Prostate gland (tissue), 2 donors: ENCODE data around the gene TMEM235.

Experiments
- POLR2A ChIP-seq: fragments of 450-650 bp; IDR thresholded peaks from one replicate; pipeline ENCODE4 v1.6.1; 2016; ENCODE audit warnings: antibody characterized with exemption, mild to moderate bottlenecking
- POLR2AphosphoS5 ChIP-seq: sonication (generic); formaldehyde crosslinking; IDR thresholded peaks from one replicate; pipeline ENCODE4 v1.6.1; 2017; ENCODE audit warnings: antibody characterized with exemption
- TF ChIP-seq, protein P1 (sequence below), 4 experiments: fragments of 200-600 bp in 2 of 4; fragments of 450-650 bp in 2 of 4; sonication (generic) in 2 of 4; IDR thresholded peaks; 1 replicate in 3 of 4; 2 replicates in 1 of 4; pipeline ENCODE4 v1.5.1; 2016 to 2019; ENCODE audit warnings: antibody characterized with exemption in 4 of 4, mild to moderate bottlenecking in 2 of 4, moderate library complexity in 2 of 4

GRCh38 chr17:78278139-78278741 is 46.8 kb downstream of the TMEM235 start:
- TF ChIP-seq, protein P1, sequence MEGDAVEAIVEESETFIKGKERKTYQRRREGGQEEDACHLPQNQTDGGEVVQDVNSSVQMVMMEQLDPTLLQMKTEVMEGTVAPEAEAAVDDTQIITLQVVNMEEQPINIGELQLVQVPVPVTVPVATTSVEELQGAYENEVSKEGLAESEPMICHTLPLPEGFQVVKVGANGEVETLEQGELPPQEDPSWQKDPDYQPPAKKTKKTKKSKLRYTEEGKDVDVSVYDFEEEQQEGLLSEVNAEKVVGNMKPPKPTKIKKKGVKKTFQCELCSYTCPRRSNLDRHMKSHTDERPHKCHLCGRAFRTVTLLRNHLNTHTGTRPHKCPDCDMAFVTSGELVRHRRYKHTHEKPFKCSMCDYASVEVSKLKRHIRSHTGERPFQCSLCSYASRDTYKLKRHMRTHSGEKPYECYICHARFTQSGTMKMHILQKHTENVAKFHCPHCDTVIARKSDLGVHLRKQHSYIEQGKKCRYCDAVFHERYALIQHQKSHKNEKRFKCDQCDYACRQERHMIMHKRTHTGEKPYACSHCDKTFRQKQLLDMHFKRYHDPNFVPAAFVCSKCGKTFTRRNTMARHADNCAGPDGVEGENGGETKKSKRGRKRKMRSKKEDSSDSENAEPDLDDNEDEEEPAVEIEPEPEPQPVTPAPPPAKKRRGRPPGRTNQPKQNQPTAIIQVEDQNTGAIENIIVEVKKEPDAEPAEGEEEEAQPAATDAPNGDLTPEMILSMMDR (IDR thresholded peaks at IDR 0.05) = no peak
- TF ChIP-seq POLR2A (no peak), POLR2AphosphoS5 (no peak)
